DOHH2 (cell line): ENCODE data around the gene CTDSP1.

Experiments used
- H3F3A ChIP-seq: fragments of 200-600 bp; sonication (generic), shearing (Covaris generic); 2 replicates; pipeline ENCODE4 v1.6.0; 2016; ENCODE audit warnings: antibody characterized with exemption, mild to moderate bottlenecking; ENCODE audit not compliant: control insufficient read depth, insufficient read depth
- H3K27ac ChIP-seq: fragments of 200-600 bp; sonication (generic); 2 replicates; pipeline ENCODE4 v1.5.1; 2014; ENCODE audit warnings: low read depth, mild to moderate bottlenecking, low read length, moderate library complexity
- H3K27me3 ChIP-seq: fragments of 200-600 bp; sonication (generic); 2 replicates; pipeline ENCODE4 v1.6.1; 2014; ENCODE audit warnings: mild to moderate bottlenecking, low read length, mixed read lengths; ENCODE audit not compliant: control insufficient read depth
- H3K36me3 ChIP-seq: fragments of 200-600 bp; sonication (generic); 2 replicates; pipeline ENCODE4 v1.6.1; 2014; ENCODE audit warnings: mild to moderate bottlenecking, low read length, moderate library complexity, mixed read lengths; ENCODE audit not compliant: control insufficient read depth
- H3K4me1 ChIP-seq: fragments of 200-600 bp; sonication (generic); 2 replicates; pipeline ENCODE4 v1.6.1; 2014; ENCODE audit warnings: mild to moderate bottlenecking, low read length, mixed read lengths; ENCODE audit not compliant: control insufficient read depth
- H3K4me2 ChIP-seq: fragments of 200-600 bp; sonication (generic); 2 replicates; pipeline ENCODE4 v1.6.0; 2014; ENCODE audit warnings: mild to moderate bottlenecking, low read length, moderate library complexity
- H3K4me3 ChIP-seq: fragments of 200-600 bp; sonication (generic); 2 replicates; pipeline ENCODE4 v1.5.1; 2014; ENCODE audit warnings: mild to moderate bottlenecking, low read length, mixed read lengths
- H3K79me2 ChIP-seq: fragments of 200-600 bp; sonication (generic); 2 replicates; pipeline ENCODE4 v1.6.1; 2014; ENCODE audit warnings: mild to moderate bottlenecking, low read length, mixed read lengths; ENCODE audit not compliant: control insufficient read depth
- H3K9me2 ChIP-seq: fragments of 200-600 bp; sonication (generic); replicated peaks from 2 replicates; pipeline ENCODE4 v1.6.1; 2014; ENCODE audit warnings: mild to moderate bottlenecking, low read length, mixed read lengths; ENCODE audit not compliant: control insufficient read depth
- H3K9me3 ChIP-seq: fragments of 200-600 bp; sonication (generic); 2 replicates; pipeline ENCODE4 v1.6.1; 2014; ENCODE audit warnings: antibody characterized with exemption, low read length, mixed read lengths; ENCODE audit not compliant: control insufficient read depth, insufficient read depth
- H4K20me1 ChIP-seq: fragments of 200-600 bp; sonication (generic); 2 replicates; pipeline ENCODE4 v1.6.0; 2014; ENCODE audit warnings: low read depth, mild to moderate bottlenecking, antibody characterized with exemption, low read length, moderate library complexity; ENCODE audit not compliant: control insufficient read depth, insufficient read depth
- EZH2phosphoT487 ChIP-seq: fragments of 200-600 bp; sonication (generic); IDR thresholded peaks from 2 replicates; pipeline ENCODE4 v1.6.1; 2017; ENCODE audit warnings: borderline replicate concordance, mild to moderate bottlenecking, antibody characterized with exemption, low read length, moderate library complexity, mixed read lengths
- TF ChIP-seq, protein P1 (sequence below): fragments of 200-600 bp; sonication (generic); IDR thresholded peaks from one replicate; pipeline ENCODE4 v1.5.1; 2014; ENCODE audit warnings: antibody characterized with exemption, mild to moderate bottlenecking, low read depth, low read length; ENCODE audit not compliant: poor library complexity, severe bottlenecking

The CTDSP1 gene

DNA sequence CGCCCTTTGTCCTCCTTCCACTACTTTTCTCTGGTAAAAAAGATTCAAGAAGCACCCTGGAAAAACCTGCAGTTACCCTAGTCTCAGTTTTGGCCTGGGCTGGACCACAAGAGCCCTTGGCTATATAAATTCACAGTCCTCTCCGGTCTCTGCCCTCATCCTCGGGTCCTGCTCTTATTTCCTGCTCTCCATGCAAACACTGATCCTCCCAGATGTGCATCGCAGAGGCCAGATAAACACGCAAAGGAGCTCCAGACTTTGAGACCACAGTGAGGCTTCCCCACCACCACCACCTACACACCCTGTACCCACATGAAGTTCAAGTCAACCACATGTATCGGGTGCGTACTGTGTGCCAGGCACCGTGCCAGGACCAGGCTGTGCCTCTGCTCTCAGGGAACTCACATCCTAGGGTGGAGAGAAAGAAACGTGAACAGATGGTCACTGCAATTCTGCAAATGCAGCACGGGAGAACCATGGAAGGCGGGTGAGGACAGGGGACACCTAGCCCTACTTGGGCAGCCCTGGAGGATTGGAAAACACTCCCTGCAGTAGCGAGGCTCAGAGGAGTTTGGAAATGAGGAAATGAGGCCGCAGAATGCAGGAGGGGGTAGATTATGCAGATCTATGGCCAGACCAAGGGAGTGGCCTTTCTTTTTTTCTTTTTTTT lies 7.4 kb downstream of the CTDSP1 start:
- Histone ChIP-seq H3K36me3 (peaks cover 35% of the 10 kb centered on the region), H3K4me3 (peak overlapping the region; percentile 83), H3K4me2 (peak overlapping the region; percentile 91), H3K9me2 (no peaks in the 10 kb centered on the region), H3K9me3 (no peaks in the 10 kb centered on the region), H3K4me1 (peaks cover 55% of the 10 kb centered on the region), H3K27ac (peak overlapping the region; percentile 68), H3F3A (peaks cover 3% of the 10 kb centered on the region; the same call in 1 of the 2 replicates), H3K27me3 (no peaks in the 10 kb centered on the region), H4K20me1 (no peaks in the 10 kb centered on the region), H3K79me2 (peaks cover 13% of the 10 kb centered on the region)
- TF ChIP-seq, protein P1, sequence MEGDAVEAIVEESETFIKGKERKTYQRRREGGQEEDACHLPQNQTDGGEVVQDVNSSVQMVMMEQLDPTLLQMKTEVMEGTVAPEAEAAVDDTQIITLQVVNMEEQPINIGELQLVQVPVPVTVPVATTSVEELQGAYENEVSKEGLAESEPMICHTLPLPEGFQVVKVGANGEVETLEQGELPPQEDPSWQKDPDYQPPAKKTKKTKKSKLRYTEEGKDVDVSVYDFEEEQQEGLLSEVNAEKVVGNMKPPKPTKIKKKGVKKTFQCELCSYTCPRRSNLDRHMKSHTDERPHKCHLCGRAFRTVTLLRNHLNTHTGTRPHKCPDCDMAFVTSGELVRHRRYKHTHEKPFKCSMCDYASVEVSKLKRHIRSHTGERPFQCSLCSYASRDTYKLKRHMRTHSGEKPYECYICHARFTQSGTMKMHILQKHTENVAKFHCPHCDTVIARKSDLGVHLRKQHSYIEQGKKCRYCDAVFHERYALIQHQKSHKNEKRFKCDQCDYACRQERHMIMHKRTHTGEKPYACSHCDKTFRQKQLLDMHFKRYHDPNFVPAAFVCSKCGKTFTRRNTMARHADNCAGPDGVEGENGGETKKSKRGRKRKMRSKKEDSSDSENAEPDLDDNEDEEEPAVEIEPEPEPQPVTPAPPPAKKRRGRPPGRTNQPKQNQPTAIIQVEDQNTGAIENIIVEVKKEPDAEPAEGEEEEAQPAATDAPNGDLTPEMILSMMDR, result no peak
- TF ChIP-seq EZH2phosphoT487, result no peak

DNA sequence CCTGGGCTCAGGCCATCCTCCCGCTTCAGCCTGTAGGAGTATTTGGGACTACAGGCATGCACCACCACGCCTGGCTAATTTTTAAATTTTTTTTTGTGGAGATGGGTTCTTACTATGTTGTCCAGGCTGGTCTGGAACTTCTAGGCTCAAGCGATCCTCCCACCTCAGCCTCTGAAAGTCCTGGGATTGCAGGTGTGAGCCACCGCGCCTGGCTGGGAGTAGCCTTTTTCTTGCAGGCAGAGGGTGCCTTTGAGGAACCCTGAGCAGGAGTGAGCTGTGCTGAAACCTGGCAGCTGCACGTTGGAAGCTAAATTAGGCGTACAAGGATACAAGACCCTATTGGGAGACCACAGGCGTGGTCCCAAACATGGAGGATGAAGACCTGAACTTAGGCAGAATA lies 8.0 kb downstream of the CTDSP1 start:
- peaks cover 52% of the 10 kb centered on the region for H3K4me1 ChIP-seq
- no peak for TF ChIP-seq EZH2phosphoT487
- TF ChIP-seq, protein P1, result no peak
- H3K9me2 ChIP-seq, result no peaks in the 10 kb centered on the region
- H3K36me3 ChIP-seq, result peaks cover 29% of the 10 kb centered on the region
- no peak overlapping the region for H3K4me2 ChIP-seq
- peaks cover 3% of the 10 kb centered on the region; the same call in 1 of the 2 replicates for H3F3A ChIP-seq
- no peak overlapping the region for H3K4me3 ChIP-seq
- H3K79me2 ChIP-seq, result peaks cover 7% of the 10 kb centered on the region; the same call in 1 of the 2 replicates
- H3K27ac ChIP-seq, result no peak overlapping the region
- no peaks in the 10 kb centered on the region for H4K20me1 ChIP-seq
- no peaks in the 10 kb centered on the region for H3K9me3 ChIP-seq
- H3K27me3 ChIP-seq, result 0 out of 2 replicates have a peak, but pooled peaks cover 2% of the 10 kb centered on the region

DNA sequence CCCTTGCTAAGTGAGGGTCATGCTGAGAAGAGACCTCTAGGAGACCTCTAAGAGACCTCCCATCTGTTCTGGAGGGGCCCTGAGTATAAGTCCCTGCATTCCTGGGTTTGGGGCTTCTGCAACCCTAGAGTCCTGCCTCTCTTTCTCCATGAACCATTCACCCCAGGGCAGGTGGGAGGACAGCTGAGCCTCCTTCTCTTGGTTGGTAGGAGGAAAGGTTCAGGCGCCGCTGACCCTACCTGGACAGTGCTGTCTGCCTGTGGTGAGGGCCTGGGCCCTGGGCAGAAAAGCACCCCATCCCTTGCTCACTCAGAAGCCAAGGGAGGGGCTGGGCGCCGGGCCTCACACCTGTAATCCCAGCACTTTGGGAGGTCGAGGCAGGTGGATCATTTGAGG lies 18.7 kb downstream of the CTDSP1 start:
- H3K9me2 ChIP-seq, result no peaks in the 10 kb centered on the region

More for the DNA sequence above, 18.7 kb downstream of the CTDSP1 start:
- H3F3A ChIP-seq, result peaks cover 3% of the 10 kb centered on the region; the same call in 1 of the 2 replicates
- no peaks in the 10 kb centered on the region for H3K79me2 ChIP-seq
- H4K20me1 ChIP-seq, result no peaks in the 10 kb centered on the region
- H3K27me3 ChIP-seq, result no peaks in the 10 kb centered on the region
- H3K4me2 ChIP-seq, result no peak overlapping the region
- no peaks in the 10 kb centered on the region for H3K9me3 ChIP-seq
- H3K4me1 ChIP-seq, result no peaks in the 10 kb centered on the region
- no peak for TF ChIP-seq EZH2phosphoT487
- TF ChIP-seq, protein P1, result no peak
- H3K36me3 ChIP-seq, result no peaks in the 10 kb centered on the region
- H3K27ac ChIP-seq, result no peak overlapping the region
- no peak overlapping the region for H3K4me3 ChIP-seq
